ENCODE results near the gene CNTNAP5. TPM values are rescaled to one million over a fixed set of nuclear protein-coding genes. Genes with fewer than 3 reads are reported as not detected.

Gene CNTNAP5
- total and polyA plus RNA-seq, 2 donors (not counting 1 experiment from before 2014, with no cell fraction given), result not detected

DNA sequence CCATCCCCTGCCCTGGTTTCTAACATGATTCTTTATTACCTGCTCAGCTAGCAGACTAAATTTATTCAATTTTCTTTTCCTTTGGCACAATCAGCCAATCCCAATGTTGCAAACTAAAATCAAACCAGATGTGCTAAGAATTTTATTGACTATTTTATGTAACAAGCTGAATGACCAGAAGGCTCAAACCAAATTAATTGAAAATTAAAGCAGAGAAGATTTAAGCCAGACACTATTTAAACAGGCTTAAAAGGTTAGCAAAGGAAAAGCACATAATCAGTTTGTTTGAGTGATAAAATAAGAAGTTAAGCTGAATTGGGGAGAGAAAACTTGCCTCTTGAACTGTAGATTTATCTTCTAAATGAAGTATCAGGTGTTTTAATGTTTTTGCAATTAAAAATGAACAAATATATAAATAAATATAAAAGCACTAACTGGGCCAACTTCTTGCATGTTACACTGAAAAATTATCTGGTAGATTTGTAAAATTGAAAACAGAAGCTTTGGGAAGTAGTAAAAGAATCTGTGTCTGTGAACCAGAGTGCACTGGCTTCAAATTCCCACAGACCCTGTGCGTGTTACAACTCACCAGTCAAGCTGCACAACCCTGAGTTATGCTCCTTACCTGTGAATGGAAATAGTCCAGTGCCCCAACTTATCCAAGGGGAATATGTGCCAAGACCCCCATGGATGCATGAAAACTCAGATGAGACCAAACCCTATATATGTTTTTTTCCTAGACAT is 283.4 kb downstream of the CNTNAP5 start:
- Histone ChIP-seq H3K27ac (ENCODE audit: low read length in 2 of 2) (no peak overlapping the region), H2AFZ (ENCODE audit: insufficient read depth, low read depth, low read length, poor library complexity, severe bottlenecking) (no peak overlapping the region), H3K4me2 (replicated peaks; ENCODE audit: low read depth, low read length, poor library complexity, severe bottlenecking) (no peak overlapping the region), H3K79me2 (ENCODE audit: control insufficient read depth, insufficient read depth, low read length) (no peaks in the 10 kb centered on the region), H3K9me3 (ENCODE audit: control extremely low read depth in 1 of 3, control insufficient read depth in 2 of 3, insufficient read depth in 1 of 3, low read length in 2 of 3) (peaks cover 0 to 3% (median 0%) of the 10 kb centered on the region in 3 donors), H3K36me3 (replicated peaks in 1 of 2; ENCODE audit: control extremely low read depth in 1 of 2, control insufficient read depth in 1 of 2, extremely low read depth in 1 of 2, insufficient read depth in 2 of 2, low read length in 1 of 2) (no peaks in the 10 kb centered on the region), H3K27me3 (replicated peaks in 1 of 4; ENCODE audit: control extremely low read depth in 1 of 4, control insufficient read depth in 3 of 4, insufficient read depth in 4 of 4, low read length in 3 of 4) (no peaks in the 10 kb centered on the region), H3K4me1 (ENCODE audit: control insufficient read depth in 2 of 2, insufficient read depth in 2 of 2, low read length in 2 of 2) (no peaks in the 10 kb centered on the region), H3K4me3 (ENCODE audit: control extremely low read depth in 1 of 5, extremely low read depth in 1 of 5, insufficient read depth in 1 of 5, low read depth in 2 of 5, low read length in 4 of 5) (no peak overlapping the region), H3K9ac (ENCODE audit: low read length) (no peak overlapping the region), H4K20me1 (ENCODE audit: control insufficient read depth, insufficient read depth, low read length, poor library complexity, severe bottlenecking) (no peaks in the 10 kb centered on the region)
- WGBS (ENCODE audit: insufficient coverage), result 100% methylated on average over 1 of the region's 1 CpG
- Mint-ChIP-seq H3K4me1 (no peaks in the 10 kb centered on the region), H3K27me3 (no peaks in the 10 kb centered on the region), H3K4me3 (no peak overlapping the region), H3K9me3 (ENCODE audit: insufficient read depth) (peaks cover 2% of the 10 kb centered on the region), H3K27ac (no peak overlapping the region)
- POLR2A ChIA-PET, result no interaction called here
- no peak for TF ChIP-seq EZH2 (IDR thresholded peaks at IDR 0.05; ENCODE audit: borderline replicate concordance, insufficient read depth, low read depth, low read length, poor library complexity, severe bottlenecking)
- TF ChIP-seq, protein P1, sequence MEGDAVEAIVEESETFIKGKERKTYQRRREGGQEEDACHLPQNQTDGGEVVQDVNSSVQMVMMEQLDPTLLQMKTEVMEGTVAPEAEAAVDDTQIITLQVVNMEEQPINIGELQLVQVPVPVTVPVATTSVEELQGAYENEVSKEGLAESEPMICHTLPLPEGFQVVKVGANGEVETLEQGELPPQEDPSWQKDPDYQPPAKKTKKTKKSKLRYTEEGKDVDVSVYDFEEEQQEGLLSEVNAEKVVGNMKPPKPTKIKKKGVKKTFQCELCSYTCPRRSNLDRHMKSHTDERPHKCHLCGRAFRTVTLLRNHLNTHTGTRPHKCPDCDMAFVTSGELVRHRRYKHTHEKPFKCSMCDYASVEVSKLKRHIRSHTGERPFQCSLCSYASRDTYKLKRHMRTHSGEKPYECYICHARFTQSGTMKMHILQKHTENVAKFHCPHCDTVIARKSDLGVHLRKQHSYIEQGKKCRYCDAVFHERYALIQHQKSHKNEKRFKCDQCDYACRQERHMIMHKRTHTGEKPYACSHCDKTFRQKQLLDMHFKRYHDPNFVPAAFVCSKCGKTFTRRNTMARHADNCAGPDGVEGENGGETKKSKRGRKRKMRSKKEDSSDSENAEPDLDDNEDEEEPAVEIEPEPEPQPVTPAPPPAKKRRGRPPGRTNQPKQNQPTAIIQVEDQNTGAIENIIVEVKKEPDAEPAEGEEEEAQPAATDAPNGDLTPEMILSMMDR (IDR thresholded peaks at IDR 0.05), result no peak
- intact Hi-C loops (cut with micrococcal nuclease), result no loop called here
- ATAC-seq (ENCODE audit: low read depth), result no peak
- DNase-seq, result no peak
- CTCF ChIA-PET, result no interaction called here

DNA sequence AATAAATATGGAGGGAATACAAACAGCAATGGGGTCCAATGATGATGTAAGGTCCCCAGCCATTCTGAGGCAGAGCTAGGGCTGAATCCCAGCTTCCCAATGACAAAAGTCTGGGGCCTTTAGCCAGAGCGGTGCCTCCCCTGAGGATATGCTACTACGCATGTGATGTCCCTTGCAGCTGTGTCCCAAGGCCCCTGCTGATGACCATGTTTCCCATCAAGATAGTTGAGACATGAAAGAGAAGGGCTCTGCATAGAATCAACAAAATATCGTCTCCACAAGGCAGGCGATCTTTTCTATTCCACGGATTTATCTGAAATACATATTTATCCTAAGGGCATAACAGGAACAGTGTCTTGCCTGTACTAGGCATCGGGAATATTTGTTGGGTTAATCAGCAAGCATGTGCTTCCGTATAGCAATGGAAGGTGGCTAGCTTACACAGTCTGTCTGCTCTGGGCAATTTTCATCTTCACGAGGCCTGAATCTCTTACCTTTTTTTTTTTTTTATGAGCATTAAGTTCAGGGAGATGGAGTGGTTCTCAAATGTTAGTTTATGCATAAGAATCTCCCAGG is 284.6 kb downstream of the CNTNAP5 start:
- H3K9ac ChIP-seq (ENCODE audit: low read length), result no peak overlapping the region
- H3K27ac ChIP-seq (ENCODE audit: low read length in 2 of 2), result no peak overlapping the region
- intact Hi-C loops (cut with micrococcal nuclease), result no loop called here
- POLR2A ChIA-PET, result no interaction called here
- no peaks in the 10 kb centered on the region for H4K20me1 ChIP-seq (ENCODE audit: control insufficient read depth, insufficient read depth, low read length, poor library complexity, severe bottlenecking)
- H3K9me3 Mint-ChIP-seq (ENCODE audit: insufficient read depth), result peaks cover 2% of the 10 kb centered on the region
- H3K9me3 ChIP-seq (ENCODE audit: control extremely low read depth in 1 of 3, control insufficient read depth in 2 of 3, insufficient read depth in 1 of 3, low read length in 2 of 3), result peaks cover 0 to 3% (median 0%) of the 10 kb centered on the region in 3 donors
- no peak for DNase-seq
- no peaks in the 10 kb centered on the region for H3K27me3 Mint-ChIP-seq
- H3K36me3 ChIP-seq (replicated peaks in 1 of 2; ENCODE audit: control extremely low read depth in 1 of 2, control insufficient read depth in 1 of 2, extremely low read depth in 1 of 2, insufficient read depth in 2 of 2, low read length in 1 of 2), result no peaks in the 10 kb centered on the region
- no peak overlapping the region for H3K4me3 ChIP-seq (ENCODE audit: control extremely low read depth in 1 of 5, extremely low read depth in 1 of 5, insufficient read depth in 1 of 5, low read depth in 2 of 5, low read length in 4 of 5)
- H3K4me1 Mint-ChIP-seq, result no peaks in the 10 kb centered on the region
- CTCF ChIA-PET, result no interaction called here
- no peak overlapping the region for H3K4me3 Mint-ChIP-seq
- no peak overlapping the region for H3K27ac Mint-ChIP-seq
- TF ChIP-seq EZH2 (IDR thresholded peaks at IDR 0.05; ENCODE audit: borderline replicate concordance, insufficient read depth, low read depth, low read length, poor library complexity, severe bottlenecking), result no peak
- TF ChIP-seq, protein P1 (IDR thresholded peaks at IDR 0.05), result no peak
- 88% methylated on average over 6 of the region's 8 CpGs for WGBS (ENCODE audit: insufficient coverage)
- H3K4me1 ChIP-seq (ENCODE audit: control insufficient read depth in 2 of 2, insufficient read depth in 2 of 2, low read length in 2 of 2), result no peaks in the 10 kb centered on the region
- H2AFZ ChIP-seq (ENCODE audit: insufficient read depth, low read depth, low read length, poor library complexity, severe bottlenecking), result no peak overlapping the region
- no peak for ATAC-seq (ENCODE audit: low read depth)
- H3K79me2 ChIP-seq (ENCODE audit: control insufficient read depth, insufficient read depth, low read length), result no peaks in the 10 kb centered on the region
- H3K27me3 ChIP-seq (replicated peaks in 1 of 4; ENCODE audit: control extremely low read depth in 1 of 4, control insufficient read depth in 3 of 4, insufficient read depth in 4 of 4, low read length in 3 of 4), result no peaks in the 10 kb centered on the region
- no peak overlapping the region for H3K4me2 ChIP-seq (replicated peaks; ENCODE audit: low read depth, low read length, poor library complexity, severe bottlenecking)
